GM18517 (cell line): ENCODE data around the gene NIPAL1.

ENCODE experiments used
- ATAC-seq: cut with Tn5 transposase; IDR thresholded peaks from one replicate; pipeline ENCODE4 v1.9.1; 2021; ENCODE audit warnings: mild to moderate bottlenecking, moderate library complexity; ENCODE audit not compliant: unreplicated experiment

NIPAL1 gene

DNA sequence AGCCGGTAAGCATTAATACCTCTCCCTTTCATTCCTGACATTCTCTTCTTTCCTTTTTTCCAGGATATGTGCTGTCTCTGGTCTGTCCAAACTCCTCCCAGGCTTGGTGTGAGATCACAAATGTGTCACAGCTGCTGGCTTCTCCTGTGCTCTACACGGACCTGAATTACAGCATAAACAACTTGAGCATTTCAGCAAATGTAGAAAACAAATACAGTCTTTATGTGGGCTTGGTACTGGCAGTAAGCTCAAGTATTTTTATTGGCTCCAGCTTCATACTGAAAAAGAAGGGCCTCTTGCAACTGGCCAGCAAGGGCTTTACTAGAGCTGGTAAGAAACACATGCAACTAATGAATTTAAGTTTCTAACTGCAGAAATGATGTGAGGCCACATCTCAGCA, 8.4 kb downstream of the NIPAL1 start:
- no peak for ATAC-seq

DNA sequence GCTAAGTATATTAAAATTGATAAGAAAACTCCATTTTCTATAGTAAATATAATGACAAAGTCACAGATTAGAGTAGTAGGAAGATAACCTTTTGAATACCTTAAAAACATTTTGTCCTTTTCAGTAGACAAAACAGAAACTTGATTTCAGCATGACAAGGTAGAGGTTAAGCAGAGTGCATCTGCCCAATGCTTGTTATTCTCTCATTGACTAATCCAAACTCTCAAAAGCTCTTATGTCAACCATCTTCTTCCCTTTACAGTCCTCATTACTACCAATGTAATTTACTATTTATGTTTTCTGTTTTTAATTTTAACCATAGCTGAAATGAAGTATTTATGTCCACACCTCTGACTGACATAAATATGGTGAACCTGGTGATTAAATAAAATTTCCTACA, 11.1 kb downstream of the NIPAL1 start:
- peak; percentile 70 for ATAC-seq

DNA sequence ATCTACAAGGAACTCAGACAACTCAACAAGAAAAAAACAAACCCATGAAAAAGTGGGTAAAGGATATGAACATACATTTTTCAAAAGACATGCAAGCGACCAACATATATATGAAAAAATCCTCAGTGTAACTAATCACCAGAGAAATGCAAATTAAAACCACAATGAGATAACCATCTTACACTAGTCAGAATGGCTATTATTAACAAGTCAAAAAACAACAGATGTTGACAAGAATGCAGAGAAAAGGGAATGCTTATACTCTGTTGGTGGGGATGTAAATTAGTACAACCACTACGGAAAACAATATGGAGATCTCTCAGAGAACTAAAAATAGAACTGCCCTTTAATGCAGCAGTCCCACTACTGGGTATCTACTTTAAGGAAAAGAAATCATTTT, 12.1 kb downstream of the NIPAL1 start:
- ATAC-seq: peak; percentile 63

DNA sequence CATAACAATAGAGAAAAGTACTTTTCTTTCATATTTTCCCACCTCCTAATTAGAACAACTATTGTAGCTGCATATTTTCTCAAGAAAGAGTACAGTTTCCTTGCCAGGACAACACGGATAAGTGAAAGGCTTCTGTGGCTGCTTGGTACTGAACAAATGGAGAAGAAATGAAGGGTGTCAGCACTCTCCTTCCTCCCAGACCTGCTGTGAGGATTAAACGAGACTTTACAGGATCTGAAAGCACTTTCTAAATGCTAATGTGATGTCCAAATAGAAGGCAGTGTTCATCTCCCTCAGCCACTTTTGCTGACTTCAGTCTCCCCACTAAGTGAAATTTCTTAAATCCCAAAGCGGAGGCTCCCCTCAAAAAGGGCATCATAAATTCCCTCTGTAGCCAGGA, 13.9 kb downstream of the NIPAL1 start:
- no peak for ATAC-seq

DNA sequence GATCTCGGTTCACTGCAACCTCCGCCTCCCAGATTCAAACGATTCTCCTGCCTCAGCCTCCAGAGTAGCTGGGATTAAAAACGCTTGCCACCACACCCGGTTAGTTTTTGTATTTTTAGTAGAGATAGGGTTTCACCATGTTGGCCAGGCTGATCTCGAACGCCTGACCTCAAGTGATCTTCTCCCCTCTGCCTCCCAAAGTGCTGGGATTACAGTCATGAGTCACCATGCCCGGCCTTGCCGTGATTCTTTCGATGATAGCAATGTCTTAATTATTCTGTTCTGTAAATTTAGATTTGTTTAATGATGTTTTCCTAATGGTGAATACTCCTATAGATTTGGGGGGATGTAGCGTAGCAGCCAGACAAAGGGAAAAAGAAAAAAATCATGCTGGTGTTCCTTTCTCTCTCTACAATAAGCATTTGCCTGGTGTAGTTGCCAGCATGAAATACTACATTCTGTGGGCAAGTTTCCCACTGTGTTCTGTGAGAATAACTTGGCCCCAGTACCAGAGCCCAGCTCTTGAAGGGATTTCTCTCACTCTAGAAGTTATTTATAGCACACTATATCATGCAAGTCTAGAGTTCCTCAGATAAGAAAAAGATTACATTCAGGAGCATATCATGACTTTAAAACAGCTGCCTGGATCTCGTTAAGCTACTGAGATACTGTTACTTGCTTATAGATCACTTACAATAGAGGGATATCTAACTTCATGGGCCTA, 15.4 kb downstream of the NIPAL1 start:
- ATAC-seq: no peak

DNA sequence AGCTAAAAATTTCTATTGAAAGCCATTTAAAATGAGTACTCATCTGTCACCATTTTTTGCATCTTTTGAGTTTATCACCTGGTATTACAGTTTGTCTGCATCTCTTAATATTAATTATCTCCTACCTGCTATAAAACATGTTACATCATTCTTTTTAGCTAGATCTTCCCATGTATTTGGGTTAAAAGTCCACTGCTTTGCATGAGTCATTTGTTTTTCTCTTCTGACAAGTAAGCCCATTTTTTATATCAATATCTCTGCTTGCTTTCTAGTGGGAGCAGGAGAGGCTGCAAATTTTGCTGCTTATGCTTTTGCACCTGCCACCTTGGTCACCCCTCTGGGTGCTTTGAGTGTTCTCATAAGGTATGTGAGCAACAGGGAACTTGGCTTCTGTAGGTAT, 16.1 kb downstream of the NIPAL1 start:
- ATAC-seq: no peak

DNA sequence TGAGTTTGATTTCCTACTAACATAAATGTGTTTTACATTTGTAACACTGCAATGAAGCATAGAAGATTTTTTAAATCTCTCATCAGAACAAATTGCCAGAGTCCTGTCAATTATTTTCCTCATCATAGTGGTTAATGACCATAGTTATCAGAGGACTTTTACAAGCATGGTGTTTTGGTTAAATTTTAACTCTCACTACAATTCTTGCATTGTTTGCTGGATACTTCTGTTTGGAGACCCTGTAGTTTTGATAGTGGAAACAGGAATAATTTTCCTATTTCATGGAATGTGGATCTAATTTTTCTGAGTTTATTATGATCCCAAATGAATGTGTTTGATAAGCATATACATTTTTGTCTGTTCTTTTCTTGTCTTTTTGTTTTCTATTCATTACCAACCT, 16.8 kb downstream of the NIPAL1 start:
- no peak for ATAC-seq

DNA sequence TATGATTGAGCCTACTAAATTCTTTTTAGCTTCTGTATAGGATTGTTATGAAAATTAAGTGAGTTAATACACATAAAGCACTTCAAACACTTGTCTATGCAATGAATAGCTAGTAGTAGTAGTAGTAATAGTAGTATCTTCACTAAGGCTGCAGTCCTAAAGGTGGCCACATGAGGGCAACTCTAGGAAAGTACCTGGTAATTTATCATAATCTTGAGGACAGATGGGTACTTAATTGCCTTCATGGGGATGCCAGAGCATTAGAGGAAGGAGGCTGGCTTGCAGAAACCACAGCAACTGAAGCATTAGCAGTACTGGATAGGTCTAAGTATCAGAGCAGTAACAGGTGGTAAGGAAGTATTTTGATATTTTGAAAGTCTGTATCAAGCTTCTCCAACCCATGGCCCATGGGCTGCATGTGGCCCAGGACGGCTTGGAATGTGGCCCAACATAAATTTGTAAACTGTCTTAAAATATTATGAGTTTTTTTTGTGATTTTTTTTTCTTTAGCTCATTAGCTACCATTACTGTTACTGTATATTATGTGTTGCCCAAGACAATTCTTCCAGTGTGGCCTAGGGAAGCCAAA, 17.3 kb downstream of the NIPAL1 start:
- peak; percentile 53 for ATAC-seq

DNA sequence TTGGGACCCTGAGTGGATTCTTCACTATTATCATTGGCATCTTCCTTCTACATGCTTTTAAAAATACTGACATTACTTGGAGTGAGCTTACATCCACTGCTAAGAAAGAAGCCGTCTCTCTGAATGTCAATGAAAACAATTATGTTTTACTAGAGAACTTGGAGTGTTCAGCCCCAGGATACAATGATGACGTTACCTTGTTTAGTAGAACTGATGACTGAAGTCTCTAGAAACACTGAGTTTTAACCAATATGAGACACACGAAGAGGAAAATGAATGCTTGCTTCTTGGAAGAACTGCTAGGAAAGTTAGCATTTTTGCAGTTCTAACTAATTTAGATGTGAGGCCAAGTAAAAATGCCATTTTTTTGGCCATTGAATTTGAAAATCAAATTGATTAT, 19.4 kb downstream of the NIPAL1 start:
- ATAC-seq: no peak

DNA sequence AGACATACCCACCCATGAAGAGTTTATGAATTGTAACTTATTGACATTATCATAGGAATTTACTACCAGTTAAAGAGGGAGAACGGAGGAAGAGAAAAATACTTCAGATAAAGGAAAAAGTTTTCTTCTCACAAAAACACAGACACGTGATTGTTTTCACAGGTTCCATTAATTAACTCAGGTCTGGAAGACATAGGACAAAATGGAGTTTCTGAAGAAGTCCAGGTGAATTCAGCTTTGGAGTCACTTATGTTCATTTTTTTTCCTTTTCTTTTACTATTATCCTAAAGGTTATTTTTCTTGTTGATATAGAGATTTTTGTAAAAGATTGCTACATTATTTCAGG, 20.5 kb downstream of the NIPAL1 start:
- ATAC-seq: no peak

DNA sequence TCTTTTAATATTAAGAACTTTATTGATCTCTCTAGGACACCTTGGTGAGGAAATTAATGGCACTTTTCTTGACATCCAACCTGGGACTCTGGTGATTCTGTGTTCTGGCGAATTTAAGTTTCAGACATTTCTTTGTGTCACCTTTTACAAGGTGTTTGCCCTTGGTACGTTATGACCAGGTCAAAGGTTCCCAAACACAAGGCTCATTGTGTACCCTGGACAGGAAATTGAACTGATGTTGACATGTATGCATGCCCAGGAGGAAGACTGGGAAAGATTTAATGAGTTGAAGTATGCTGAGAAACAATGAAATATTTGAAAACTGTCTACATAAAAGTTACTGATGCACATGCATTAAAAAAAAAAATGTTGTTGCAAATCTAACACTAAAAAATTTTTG, 22.1 kb downstream of the NIPAL1 start:
- ATAC-seq: no peak

DNA sequence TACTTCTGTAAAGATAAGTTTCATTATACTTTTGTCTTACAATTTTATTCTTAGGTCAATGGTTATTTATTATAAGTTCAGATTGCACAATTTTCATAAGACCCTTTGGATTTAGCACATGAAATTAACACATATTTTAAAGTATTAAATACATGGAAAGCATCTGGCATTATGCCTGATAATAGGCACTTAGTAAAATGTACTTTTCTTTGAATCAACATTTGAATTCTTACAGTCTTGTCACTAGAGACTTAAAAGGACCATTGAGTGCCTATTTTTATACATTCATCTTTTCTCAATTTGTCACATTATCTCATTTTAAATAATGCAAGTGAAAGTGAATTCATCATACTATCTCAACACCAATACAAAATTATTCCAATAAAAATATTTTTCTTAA, 23.0 kb downstream of the NIPAL1 start:
- ATAC-seq: no peak

DNA sequence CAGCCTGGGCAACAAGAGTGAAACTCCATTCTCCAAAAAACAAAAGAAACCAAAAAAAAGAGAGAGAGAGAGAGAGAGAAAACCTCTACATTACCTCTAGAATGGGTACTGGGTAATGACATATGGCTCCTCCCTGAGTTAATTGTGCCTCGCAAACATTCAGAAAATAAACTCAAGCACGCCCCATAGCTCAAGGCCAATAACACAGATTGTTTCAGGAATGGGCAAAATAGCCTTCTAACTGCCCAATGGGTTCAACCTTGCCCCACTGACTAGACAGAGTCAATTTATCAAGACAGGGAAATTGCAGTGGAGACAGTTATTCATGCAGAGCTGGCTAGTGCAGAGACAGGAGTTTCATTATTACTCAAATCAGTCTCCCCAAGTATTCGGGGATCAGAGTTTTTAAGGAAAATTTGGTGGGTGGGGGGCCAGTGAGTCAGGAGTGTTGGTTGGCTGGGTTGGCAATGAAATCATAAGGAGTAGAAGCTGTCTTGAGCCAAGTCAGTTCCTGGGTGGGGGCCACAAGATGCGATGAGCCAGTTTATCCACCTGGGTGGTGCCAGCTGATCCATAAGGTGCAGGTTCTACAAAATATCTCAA, 25.1 kb downstream of the NIPAL1 start:
- ATAC-seq: no peak

DNA sequence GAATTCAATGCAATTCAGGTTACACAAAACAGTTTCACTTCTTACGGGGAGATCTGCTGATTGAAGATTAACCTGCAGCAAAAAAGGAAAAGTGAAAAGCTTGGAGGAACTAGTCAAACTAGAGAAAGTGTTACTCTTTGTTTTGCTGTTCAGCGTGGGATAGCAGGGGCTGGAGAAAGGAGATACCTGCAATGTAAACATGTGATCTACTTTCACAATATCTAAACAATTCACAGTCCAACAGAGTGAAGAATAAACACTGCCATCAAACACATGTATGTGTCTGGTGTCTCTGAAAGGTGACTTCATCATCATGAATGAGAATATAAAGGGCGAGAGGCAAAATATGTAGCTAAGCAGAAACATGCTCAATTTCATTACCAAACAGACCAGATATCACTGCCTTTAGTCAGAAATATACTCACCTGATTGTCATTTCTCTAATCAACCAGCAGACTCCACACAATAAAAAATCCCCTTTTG, 26.4 kb downstream of the NIPAL1 start:
- no peak for ATAC-seq

DNA sequence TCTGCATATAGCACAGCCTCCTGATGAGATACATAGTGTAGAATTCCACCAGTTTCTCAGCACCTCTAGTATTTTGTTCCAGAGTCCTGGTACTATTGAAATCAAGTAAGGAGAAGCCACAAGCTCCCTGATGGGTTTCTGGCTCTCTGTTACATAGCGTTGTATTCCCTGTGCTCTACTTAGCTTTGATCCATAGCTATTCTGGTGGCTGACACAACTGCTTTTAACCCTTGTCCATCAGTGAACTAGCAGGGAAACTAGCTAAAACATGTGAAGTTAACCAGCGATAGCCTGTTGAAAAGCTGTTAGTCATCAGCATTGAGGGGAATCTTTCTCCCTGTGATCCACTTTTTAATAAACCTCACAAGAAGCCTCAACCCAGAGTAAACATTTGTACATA, 26.9 kb downstream of the NIPAL1 start:
- no peak for ATAC-seq

DNA sequence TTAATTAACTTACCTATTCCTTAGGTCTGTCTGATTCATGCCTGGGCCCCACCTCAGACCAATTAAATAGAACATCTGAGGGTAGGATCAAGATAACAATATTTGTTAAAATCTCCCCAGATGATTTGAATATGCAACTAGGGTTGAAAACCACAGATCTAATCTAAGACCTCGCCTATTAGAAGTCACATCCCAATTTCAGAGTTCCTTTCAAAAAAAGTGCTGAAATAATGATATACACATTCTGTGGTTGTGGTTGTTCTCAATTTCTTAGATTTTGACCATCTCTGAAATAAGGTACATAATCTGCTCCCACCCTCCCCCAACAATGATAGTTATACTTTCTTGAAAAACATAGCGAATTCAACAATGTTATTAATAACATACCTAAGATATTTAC, 27.7 kb downstream of the NIPAL1 start:
- no peak for ATAC-seq

DNA sequence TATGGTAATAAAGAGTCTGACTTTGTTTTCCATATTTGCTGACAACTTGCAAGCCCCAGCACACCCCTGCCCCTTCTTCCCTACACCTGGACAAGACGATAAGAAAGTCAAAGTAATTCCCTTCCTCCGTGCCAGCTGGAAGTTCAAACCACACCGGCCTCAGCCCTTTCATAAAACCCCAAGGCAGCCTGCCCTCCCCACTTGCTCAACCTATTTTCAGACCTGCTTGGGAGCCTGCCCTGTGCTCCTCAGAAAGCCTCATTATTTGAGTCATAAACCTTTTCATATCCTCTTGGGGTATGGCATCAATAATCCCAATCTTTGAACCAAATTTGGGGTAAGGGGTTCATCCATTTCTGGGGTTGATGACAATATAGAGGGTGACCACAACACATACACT, 29.5 kb downstream of the NIPAL1 start:
- ATAC-seq: no peak

DNA sequence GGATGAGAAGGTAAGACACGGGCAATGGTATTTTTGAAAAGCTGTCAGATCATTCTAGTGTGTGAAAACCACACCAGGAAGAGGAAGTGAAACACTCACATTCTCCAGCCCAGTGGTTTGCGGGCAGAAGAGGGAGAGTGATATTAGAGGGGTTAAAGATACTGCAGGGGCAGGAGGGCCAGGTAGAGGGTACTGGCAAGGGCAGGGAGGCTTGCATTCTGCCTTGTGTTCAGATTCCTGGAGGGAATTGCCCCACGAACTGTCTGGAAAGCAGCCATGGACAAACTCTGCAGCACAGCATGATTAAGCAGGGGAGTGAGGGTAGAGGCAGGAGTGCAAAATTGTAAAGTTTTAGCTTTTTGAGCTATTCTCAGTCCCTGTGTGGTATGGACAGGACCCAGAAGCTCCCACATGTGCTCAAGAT, 30.9 kb downstream of the NIPAL1 start:
- peak; percentile 99 for ATAC-seq

DNA sequence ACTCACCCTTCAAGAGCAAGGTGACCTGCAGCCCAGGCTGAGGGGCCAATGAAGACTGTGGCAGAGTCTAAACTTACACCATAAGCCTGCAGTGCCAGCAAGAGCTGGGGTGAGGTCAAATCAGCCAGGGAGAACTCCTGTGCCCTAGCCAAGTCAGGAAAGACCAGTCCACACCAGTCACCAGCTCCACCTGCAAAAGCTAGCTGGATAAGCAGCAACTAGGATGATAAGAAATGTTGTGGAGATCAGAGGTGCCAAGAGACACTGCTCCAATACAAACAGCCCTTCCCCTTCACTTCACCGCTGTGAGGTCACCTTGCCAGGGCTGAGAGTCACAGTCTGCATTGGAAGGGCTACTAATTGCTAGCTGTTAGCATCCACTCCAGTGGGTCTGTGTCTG, 31.3 kb downstream of the NIPAL1 start:
- peak; percentile 10 for ATAC-seq

DNA sequence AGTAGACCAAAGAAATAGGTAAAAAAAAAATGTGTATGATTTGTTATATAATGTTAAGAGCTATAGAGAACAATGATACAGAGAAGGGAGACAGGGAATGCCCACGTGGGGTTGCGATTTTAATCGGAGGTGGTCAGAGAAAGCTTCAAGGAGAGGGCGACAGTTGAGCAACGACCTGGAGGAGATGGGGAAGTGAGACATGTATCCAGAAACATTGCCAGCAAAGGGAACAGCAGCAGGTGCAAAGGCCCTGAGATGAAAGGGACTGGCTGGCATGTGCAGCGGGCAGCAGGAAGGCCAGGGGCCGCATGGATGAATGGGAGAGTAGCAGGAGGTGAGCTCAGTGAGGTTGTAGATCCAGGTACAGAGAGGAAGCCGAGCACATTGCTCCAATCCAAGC, 32.9 kb downstream of the NIPAL1 start:
- ATAC-seq: no peak

DNA sequence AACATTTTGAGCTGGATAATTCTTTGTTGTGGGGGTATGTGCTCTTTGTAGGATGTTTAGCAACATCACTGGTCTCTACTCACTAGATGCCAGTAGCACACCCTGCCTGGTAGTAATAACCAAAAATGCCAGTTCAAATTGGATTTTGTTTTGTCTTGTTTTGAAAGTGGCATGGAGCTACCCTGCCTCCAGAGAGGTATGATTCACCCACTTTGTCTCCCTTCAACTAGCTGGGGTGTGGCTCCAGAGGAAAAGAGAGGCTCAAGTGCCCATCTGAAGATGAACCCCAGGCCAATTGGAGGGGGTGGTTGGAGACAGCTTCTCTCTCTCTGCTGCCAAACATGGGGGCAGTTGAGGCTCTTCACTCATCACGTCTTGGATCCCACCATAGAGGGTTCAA, 34.5 kb downstream of the NIPAL1 start:
- ATAC-seq: no peak
